ENCODE data around the gene PDE4D.
"Not testable (repeated sequence)": the region's sequence is repeated elsewhere in the genome, so short reads cannot be mapped to it uniquely, and the experiment has no call there.

PDE4D gene

DNA sequence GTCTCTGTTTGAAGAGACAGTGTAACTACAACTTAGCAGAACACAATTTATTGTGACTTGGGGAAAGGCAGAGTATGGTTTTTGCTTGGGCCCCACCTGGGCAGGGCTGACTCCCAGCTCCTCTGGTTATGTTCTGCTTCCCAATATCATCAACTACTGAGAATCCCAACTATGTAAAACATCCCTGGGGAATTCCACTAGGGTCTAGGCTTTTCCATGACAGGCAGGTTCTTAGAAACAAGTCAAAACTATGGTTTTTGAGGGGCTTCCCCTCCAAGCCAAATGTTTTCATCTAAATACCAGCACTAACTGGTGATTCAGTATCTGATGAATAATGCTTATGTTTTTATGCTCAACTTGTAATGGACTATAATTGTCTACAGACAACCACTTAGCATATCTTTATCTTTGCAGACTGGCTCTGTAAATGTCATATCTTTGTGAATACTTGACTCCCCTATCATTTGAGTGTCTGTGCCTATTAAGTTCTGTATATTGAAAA, 409.5 kb downstream of the PDE4D start:
- Histone ChIP-seq H3K9ac (ENCODE audit: low read depth in 1 of 2, low read length in 2 of 2) (no peak overlapping the region), H3K27ac (ENCODE audit: low read depth, low read length) (no peak overlapping the region), H3K4me1 (ENCODE audit: control insufficient read depth in 1 of 2, insufficient read depth in 2 of 2, low read length in 2 of 2) (peaks cover 5 to 11% of the 10 kb centered on the region in 2 donors), H3K9me3 (ENCODE audit: control insufficient read depth in 1 of 2, low read length in 2 of 2) (no peaks in the 10 kb centered on the region), H3K4me3 (ENCODE audit: low read depth in 1 of 2, low read length in 2 of 2) (no peak overlapping the region), H3K27me3 (ENCODE audit: control insufficient read depth in 1 of 2, insufficient read depth in 2 of 2, low read length in 2 of 2) (no peaks in the 10 kb centered on the region), H3K36me3 (ENCODE audit: control insufficient read depth in 1 of 2, insufficient read depth in 2 of 2, low read length in 2 of 2) (no peaks in the 10 kb centered on the region)

DNA sequence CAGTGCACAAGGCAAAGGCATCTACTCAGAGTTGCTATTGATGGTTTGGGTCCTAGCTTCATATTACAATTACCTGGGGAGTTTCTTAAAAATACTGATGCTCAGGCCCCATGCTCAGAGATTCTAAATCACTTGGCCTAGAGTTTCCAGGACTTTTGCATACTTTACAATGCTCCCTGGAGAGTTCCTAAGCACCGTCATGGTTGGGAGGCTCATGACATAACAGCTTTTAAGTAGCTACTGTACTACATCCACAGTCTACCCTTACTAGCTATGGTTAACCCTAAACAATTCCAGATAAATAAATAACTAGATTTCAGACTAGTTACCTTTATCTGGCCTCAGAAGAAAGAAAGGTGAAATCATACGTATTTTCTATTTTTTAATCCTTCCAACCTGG, 414.4 kb downstream of the PDE4D start:
- H3K36me3 ChIP-seq (ENCODE audit: control insufficient read depth in 1 of 2, insufficient read depth in 2 of 2, low read length in 2 of 2): no peaks in the 10 kb centered on the region
- H3K9ac ChIP-seq (ENCODE audit: low read depth in 1 of 2, low read length in 2 of 2): no peak overlapping the region
- H3K27me3 ChIP-seq (ENCODE audit: control insufficient read depth in 1 of 2, insufficient read depth in 2 of 2, low read length in 2 of 2): no peaks in the 10 kb centered on the region
- H3K9me3 ChIP-seq (ENCODE audit: control insufficient read depth in 1 of 2, low read length in 2 of 2): no peaks in the 10 kb centered on the region
- H3K4me1 ChIP-seq (ENCODE audit: control insufficient read depth in 1 of 2, insufficient read depth in 2 of 2, low read length in 2 of 2): no peaks in the 10 kb centered on the region
- no peak overlapping the region for H3K4me3 ChIP-seq (ENCODE audit: low read depth in 1 of 2, low read length in 2 of 2)
- no peak overlapping the region for H3K27ac ChIP-seq (ENCODE audit: low read depth, low read length)

DNA sequence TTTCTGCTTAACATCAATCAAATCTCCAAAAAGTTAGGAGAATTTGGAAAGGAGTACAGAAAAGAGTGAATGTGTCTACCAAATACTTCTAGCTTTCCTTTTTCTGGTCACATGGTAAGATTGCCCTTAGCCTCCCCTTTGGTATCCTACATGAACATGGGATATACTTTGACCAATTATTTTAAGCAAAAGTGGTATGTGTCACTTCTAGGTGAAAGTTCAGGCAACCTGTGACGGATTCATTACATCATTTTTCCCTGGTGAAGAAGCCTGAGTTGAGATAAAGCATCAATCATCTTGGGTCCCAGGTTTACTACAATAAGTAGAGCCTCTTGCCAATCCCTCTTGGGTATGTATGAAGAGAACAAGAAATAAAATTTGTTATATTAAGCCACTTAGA, 419.2 kb downstream of the PDE4D start:
- Histone ChIP-seq H3K9me3 (ENCODE audit: control insufficient read depth in 1 of 2, low read length in 2 of 2) (no peaks in the 10 kb centered on the region), H3K27ac (ENCODE audit: low read depth, low read length) (no peak overlapping the region), H3K9ac (ENCODE audit: low read depth in 1 of 2, low read length in 2 of 2) (no peak overlapping the region), H3K4me1 (ENCODE audit: control insufficient read depth in 1 of 2, insufficient read depth in 2 of 2, low read length in 2 of 2) (no peaks in the 10 kb centered on the region), H3K27me3 (ENCODE audit: control insufficient read depth in 1 of 2, insufficient read depth in 2 of 2, low read length in 2 of 2) (no peaks in the 10 kb centered on the region), H3K36me3 (ENCODE audit: control insufficient read depth in 1 of 2, insufficient read depth in 2 of 2, low read length in 2 of 2) (no peaks in the 10 kb centered on the region), H3K4me3 (ENCODE audit: low read depth in 1 of 2, low read length in 2 of 2) (no peak overlapping the region)

DNA sequence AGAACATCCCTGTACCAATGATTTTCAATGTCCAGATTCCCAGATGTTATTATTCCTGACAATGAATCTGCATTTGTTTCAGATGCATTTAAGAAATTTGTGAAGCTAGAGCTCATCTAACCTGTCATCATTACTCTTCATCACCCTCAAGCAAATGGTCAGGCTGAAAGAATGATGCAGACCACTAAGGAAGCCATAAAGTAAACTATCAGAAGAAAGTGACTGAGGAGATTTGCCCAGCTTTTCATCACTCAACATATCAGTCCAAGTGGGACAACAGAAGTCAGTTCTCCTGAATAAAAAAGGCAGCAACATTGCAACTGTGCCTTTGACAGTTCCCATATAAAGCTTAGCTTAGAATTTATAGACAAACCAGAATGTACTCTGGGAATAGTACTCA, 419.9 kb downstream of the PDE4D start:
- no peak overlapping the region for H3K4me3 ChIP-seq (ENCODE audit: low read depth in 1 of 2, low read length in 2 of 2)
- H3K4me1 ChIP-seq (ENCODE audit: control insufficient read depth in 1 of 2, insufficient read depth in 2 of 2, low read length in 2 of 2): no peaks in the 10 kb centered on the region
- H3K27ac ChIP-seq (ENCODE audit: low read depth, low read length): no peak overlapping the region
- no peak overlapping the region for H3K9ac ChIP-seq (ENCODE audit: low read depth in 1 of 2, low read length in 2 of 2)
- no peaks in the 10 kb centered on the region for H3K27me3 ChIP-seq (ENCODE audit: control insufficient read depth in 1 of 2, insufficient read depth in 2 of 2, low read length in 2 of 2)
- H3K9me3 ChIP-seq (ENCODE audit: control insufficient read depth in 1 of 2, low read length in 2 of 2): no peaks in the 10 kb centered on the region
- no peaks in the 10 kb centered on the region for H3K36me3 ChIP-seq (ENCODE audit: control insufficient read depth in 1 of 2, insufficient read depth in 2 of 2, low read length in 2 of 2)

DNA sequence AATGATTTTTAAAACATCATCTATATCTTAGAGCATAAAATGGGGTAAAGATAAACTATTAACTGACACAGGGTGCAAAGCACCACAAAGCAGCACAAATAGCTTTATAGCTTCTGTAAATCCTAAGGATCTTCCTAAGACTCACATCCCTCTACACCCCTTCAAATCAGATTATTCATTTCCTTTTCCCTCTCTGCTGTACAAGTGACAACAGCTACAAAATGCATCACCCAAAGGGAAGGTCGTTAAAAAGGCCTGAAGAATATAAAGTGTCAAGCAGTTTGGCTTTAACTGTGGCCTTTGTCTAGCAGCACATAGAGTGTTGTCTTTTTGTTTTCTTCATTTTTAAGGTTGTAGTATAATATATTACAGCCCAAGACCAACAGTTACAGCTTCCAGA, 422.1 kb downstream of the PDE4D start:
- Histone ChIP-seq H3K9ac (ENCODE audit: low read depth in 1 of 2, low read length in 2 of 2) (no peak overlapping the region), H3K4me3 (ENCODE audit: low read depth in 1 of 2, low read length in 2 of 2) (no peak overlapping the region), H3K27ac (ENCODE audit: low read depth, low read length) (no peak overlapping the region), H3K36me3 (ENCODE audit: control insufficient read depth in 1 of 2, insufficient read depth in 2 of 2, low read length in 2 of 2) (no peaks in the 10 kb centered on the region), H3K4me1 (ENCODE audit: control insufficient read depth in 1 of 2, insufficient read depth in 2 of 2, low read length in 2 of 2) (no peaks in the 10 kb centered on the region), H3K27me3 (ENCODE audit: control insufficient read depth in 1 of 2, insufficient read depth in 2 of 2, low read length in 2 of 2) (no peaks in the 10 kb centered on the region), H3K9me3 (ENCODE audit: control insufficient read depth in 1 of 2, low read length in 2 of 2) (no peaks in the 10 kb centered on the region)

DNA sequence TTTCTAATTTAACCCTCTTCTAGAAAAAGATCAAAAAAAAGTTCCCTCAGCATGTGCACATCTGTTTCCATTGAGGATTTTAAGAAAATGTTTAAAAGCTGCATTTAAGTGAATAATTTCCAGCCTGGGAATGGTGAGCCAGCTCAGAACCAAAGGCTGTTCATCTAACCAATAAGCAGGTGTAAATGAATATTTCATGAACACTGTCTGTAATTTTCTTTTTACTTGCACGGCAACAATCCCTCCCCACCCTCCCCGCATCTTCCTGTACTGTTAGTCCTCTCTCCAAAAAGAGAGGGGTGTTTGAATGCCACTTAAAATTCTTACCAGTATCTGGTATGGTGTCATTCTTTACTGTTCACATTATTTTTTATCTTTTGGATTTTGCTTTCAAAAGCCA, 425.6 kb downstream of the PDE4D start:
- Histone ChIP-seq H3K27ac (ENCODE audit: low read depth, low read length) (no peak overlapping the region), H3K36me3 (ENCODE audit: control insufficient read depth in 1 of 2, insufficient read depth in 2 of 2, low read length in 2 of 2) (no peaks in the 10 kb centered on the region), H3K9ac (ENCODE audit: low read depth in 1 of 2, low read length in 2 of 2) (no peak overlapping the region), H3K27me3 (ENCODE audit: control insufficient read depth in 1 of 2, insufficient read depth in 2 of 2, low read length in 2 of 2) (no peaks in the 10 kb centered on the region), H3K4me1 (ENCODE audit: control insufficient read depth in 1 of 2, insufficient read depth in 2 of 2, low read length in 2 of 2) (no peaks in the 10 kb centered on the region), H3K4me3 (ENCODE audit: low read depth in 1 of 2, low read length in 2 of 2) (no peak overlapping the region), H3K9me3 (ENCODE audit: control insufficient read depth in 1 of 2, low read length in 2 of 2) (no peaks in the 10 kb centered on the region)

DNA sequence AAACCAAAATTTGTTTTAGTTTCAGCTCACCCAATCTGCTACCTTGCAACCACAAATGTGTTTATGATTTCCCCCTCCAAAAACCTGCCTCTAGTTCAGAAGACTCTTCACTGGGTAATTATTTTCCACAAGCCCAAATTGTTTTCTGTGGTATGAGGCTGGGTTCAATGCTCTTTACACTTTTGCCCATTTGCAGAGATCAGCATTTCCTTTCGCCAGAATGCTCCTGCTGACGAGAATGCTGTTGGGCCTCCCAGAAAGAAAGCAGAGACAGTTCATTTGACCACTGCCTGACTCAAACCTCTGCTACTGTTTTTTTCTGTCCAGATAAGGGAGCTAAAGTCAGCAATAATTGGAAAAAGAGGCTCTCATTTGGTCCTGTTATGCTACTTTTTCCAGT, 427.3 kb downstream of the PDE4D start:
- H3K9ac ChIP-seq (ENCODE audit: low read depth in 1 of 2, low read length in 2 of 2): no peak overlapping the region
- H3K9me3 ChIP-seq (ENCODE audit: control insufficient read depth in 1 of 2, low read length in 2 of 2): no peaks in the 10 kb centered on the region
- no peak overlapping the region for H3K4me3 ChIP-seq (ENCODE audit: low read depth in 1 of 2, low read length in 2 of 2)
- no peaks in the 10 kb centered on the region for H3K4me1 ChIP-seq (ENCODE audit: control insufficient read depth in 1 of 2, insufficient read depth in 2 of 2, low read length in 2 of 2)
- H3K36me3 ChIP-seq (ENCODE audit: control insufficient read depth in 1 of 2, insufficient read depth in 2 of 2, low read length in 2 of 2): no peaks in the 10 kb centered on the region
- H3K27me3 ChIP-seq (ENCODE audit: control insufficient read depth in 1 of 2, insufficient read depth in 2 of 2, low read length in 2 of 2): no peaks in the 10 kb centered on the region
- H3K27ac ChIP-seq (ENCODE audit: low read depth, low read length): no peak overlapping the region

DNA sequence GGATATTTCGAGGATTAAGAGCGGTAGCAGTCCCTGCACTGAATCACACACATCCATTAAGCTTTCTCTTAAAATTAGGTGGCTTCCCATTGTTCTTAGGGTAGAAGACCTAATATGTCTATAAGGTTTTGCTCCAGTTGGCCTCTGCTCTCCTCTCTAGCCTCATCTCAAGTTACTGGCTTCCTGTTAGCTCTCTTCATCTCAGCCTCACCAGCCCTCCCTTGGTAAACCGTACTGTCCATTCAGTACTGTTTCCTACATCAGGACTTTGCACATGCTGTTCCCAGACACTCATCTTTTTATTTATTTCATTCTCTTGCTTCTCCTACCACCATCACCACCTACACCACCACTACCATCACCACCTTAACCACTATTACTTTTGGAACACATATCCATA, 428.6 kb downstream of the PDE4D start:
- H3K9ac ChIP-seq (ENCODE audit: low read depth in 1 of 2, low read length in 2 of 2): no peak overlapping the region
- H3K27me3 ChIP-seq (ENCODE audit: control insufficient read depth in 1 of 2, insufficient read depth in 2 of 2, low read length in 2 of 2): no peaks in the 10 kb centered on the region
- no peak overlapping the region for H3K27ac ChIP-seq (ENCODE audit: low read depth, low read length)
- no peak overlapping the region for H3K4me3 ChIP-seq (ENCODE audit: low read depth in 1 of 2, low read length in 2 of 2)
- no peaks in the 10 kb centered on the region for H3K4me1 ChIP-seq (ENCODE audit: control insufficient read depth in 1 of 2, insufficient read depth in 2 of 2, low read length in 2 of 2)
- no peaks in the 10 kb centered on the region for H3K9me3 ChIP-seq (ENCODE audit: control insufficient read depth in 1 of 2, low read length in 2 of 2)
- H3K36me3 ChIP-seq (ENCODE audit: control insufficient read depth in 1 of 2, insufficient read depth in 2 of 2, low read length in 2 of 2): no peaks in the 10 kb centered on the region

DNA sequence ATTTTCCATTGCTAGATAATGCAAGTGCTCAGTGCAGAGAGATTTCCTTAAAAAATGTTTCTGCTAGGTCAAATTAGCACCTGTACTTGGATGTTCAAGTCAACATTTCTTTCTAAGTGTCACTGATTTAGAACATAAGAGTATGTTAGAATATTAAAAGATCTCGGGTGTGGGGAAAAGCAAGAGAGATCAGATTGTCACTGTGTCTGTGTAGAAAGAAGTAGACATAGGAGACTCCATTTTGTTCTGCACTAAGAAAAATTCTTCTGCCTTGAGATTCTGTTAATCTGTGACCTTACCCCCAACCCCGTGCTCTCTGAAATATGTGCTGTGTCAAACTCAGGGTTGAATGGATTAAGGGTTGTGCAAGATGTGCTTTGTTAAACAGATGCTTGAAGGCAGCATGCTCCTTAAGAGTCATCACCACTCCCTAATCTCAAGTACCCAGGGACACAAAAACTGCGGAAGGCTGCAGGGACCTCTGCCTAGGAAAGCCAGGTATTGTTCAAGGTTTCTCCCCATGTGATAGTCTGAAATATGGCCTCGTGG, 429.8 kb downstream of the PDE4D start:
- not testable (repeated sequence) for H3K27me3 ChIP-seq (ENCODE audit: control insufficient read depth in 1 of 2, insufficient read depth in 2 of 2, low read length in 2 of 2); H3K36me3 ChIP-seq (ENCODE audit: control insufficient read depth in 1 of 2, insufficient read depth in 2 of 2, low read length in 2 of 2); H3K4me1 ChIP-seq (ENCODE audit: control insufficient read depth in 1 of 2, insufficient read depth in 2 of 2, low read length in 2 of 2); H3K4me3 ChIP-seq (ENCODE audit: low read depth in 1 of 2, low read length in 2 of 2); H3K9ac ChIP-seq (ENCODE audit: low read depth in 1 of 2, low read length in 2 of 2); H3K27ac ChIP-seq (ENCODE audit: low read depth, low read length); H3K9me3 ChIP-seq (ENCODE audit: control insufficient read depth in 1 of 2, low read length in 2 of 2)

DNA sequence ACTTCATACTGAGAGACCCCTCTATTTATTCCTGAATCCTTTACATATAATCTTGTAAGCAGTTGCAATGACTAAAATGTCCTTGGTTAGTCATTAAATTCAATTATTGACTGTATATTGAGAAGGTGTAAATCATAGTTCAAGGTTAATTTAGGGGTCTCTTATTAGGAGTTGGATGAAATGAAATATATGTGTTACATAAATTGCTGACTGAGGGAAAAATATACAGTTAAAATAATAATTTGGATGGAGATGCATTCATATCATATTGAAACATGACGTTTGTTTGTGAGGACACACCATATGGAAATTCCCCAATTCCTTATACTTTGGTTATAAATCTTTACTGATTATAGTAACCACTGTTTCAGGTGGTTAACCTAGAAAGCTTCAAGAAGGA, 430.6 kb downstream of the PDE4D start:
- Histone ChIP-seq H3K36me3 (ENCODE audit: control insufficient read depth in 1 of 2, insufficient read depth in 2 of 2, low read length in 2 of 2) (no peaks in the 10 kb centered on the region), H3K4me3 (ENCODE audit: low read depth in 1 of 2, low read length in 2 of 2) (no peak overlapping the region), H3K4me1 (ENCODE audit: control insufficient read depth in 1 of 2, insufficient read depth in 2 of 2, low read length in 2 of 2) (no peaks in the 10 kb centered on the region), H3K9me3 (ENCODE audit: control insufficient read depth in 1 of 2, low read length in 2 of 2) (no peaks in the 10 kb centered on the region), H3K27me3 (ENCODE audit: control insufficient read depth in 1 of 2, insufficient read depth in 2 of 2, low read length in 2 of 2) (no peaks in the 10 kb centered on the region), H3K27ac (ENCODE audit: low read depth, low read length) (no peak overlapping the region), H3K9ac (ENCODE audit: low read depth in 1 of 2, low read length in 2 of 2) (no peak overlapping the region)

All from duodenal mucosa (tissue), 2 donors.